Mammary epithelial cell (primary cell): ENCODE results near the gene ANO3.

Experiments
- CTCF ChIP-seq, 2 donors: IDR thresholded peaks in 1 of 2; conservative IDR thresholded peaks in 1 of 2; 2 replicates each; pipeline ENCODE4 v1.5.1; 2011 to 2012; ENCODE audit warnings: inconsistent platforms in 2 of 2, low read length in 2 of 2, mild to moderate bottlenecking in 2 of 2, control low read depth in 1 of 2, low read depth in 1 of 2; ENCODE audit not compliant: insufficient read depth in 1 of 2; ENCODE audit errors: extremely low read depth in 1 of 2
- EZH2 ChIP-seq: IDR thresholded peaks from 2 replicates; pipeline ENCODE4 v1.6.1; 2012; ENCODE audit warnings: low read length, inconsistent platforms, borderline replicate concordance

GRCh38 chr11:26353010-26353409 lies 21.1 kb downstream of the ANO3 start:
- TF ChIP-seq CTCF (conservative IDR thresholded peaks at IDR 0.05 in 1 of 2, IDR thresholded peaks at IDR 0.05 in 1 of 2; ENCODE audit: extremely low read depth in 1 of 2, insufficient read depth in 1 of 2, low read depth in 1 of 2, low read length in 2 of 2) (no peak), EZH2 (no peak)
